Neural progenitor cell (in vitro differentiated cells): ENCODE results near the gene TMEM119.

Experiments
- CTCF ChIP-seq: fragments of 200-600 bp; sonication (generic); IDR thresholded peaks from 2 replicates; pipeline ENCODE4 v1.5.1; 2017; ENCODE audit warnings: antibody characterized with exemption, mild to moderate bottlenecking
- EZH2 ChIP-seq: fragments of 200-600 bp; sonication (generic); IDR thresholded peaks from 2 replicates; pipeline ENCODE4 v1.6.1; 2017; ENCODE audit warnings: antibody characterized with exemption, mild to moderate bottlenecking, moderate library complexity

GRCh38 chr12:108608616-108609015 lies 10.7 kb upstream of the TMEM119 start:
- TF ChIP-seq CTCF (no peak), EZH2 (no peak)
